Mucosa of stomach (tissue), 1 donor: ENCODE data around the gene HSF5.
"Not testable (repeated sequence)": the region's sequence is repeated elsewhere in the genome, so short reads cannot be mapped to it uniquely, and the experiment has no call there.

Experiments used
- H3K27me3 ChIP-seq: one replicate; pipeline ENCODE4 v1.7.0; 2013; ENCODE audit warnings: mild to moderate bottlenecking, low read length; ENCODE audit not compliant: control insufficient read depth, insufficient read depth
- H3K36me3 ChIP-seq: one replicate; pipeline ENCODE4 v1.7.0; 2013; ENCODE audit warnings: low read length; ENCODE audit not compliant: control insufficient read depth, insufficient read depth
- H3K4me1 ChIP-seq: one replicate; pipeline ENCODE4 v1.7.0; 2013; ENCODE audit warnings: mild to moderate bottlenecking, low read length; ENCODE audit not compliant: control insufficient read depth, insufficient read depth
- H3K4me3 ChIP-seq: one replicate; pipeline ENCODE4 v1.7.0; 2013; ENCODE audit warnings: low read length
- H3K9ac ChIP-seq: one replicate; pipeline ENCODE4 v1.7.0; 2013; ENCODE audit warnings: mild to moderate bottlenecking, low read length, moderate library complexity
- H3K9me3 ChIP-seq: one replicate; pipeline ENCODE4 v1.7.0; 2013; ENCODE audit warnings: mild to moderate bottlenecking, low read length, moderate library complexity; ENCODE audit not compliant: control insufficient read depth
- donor health status: Pancreatic carcinoma.

Gene HSF5

DNA sequence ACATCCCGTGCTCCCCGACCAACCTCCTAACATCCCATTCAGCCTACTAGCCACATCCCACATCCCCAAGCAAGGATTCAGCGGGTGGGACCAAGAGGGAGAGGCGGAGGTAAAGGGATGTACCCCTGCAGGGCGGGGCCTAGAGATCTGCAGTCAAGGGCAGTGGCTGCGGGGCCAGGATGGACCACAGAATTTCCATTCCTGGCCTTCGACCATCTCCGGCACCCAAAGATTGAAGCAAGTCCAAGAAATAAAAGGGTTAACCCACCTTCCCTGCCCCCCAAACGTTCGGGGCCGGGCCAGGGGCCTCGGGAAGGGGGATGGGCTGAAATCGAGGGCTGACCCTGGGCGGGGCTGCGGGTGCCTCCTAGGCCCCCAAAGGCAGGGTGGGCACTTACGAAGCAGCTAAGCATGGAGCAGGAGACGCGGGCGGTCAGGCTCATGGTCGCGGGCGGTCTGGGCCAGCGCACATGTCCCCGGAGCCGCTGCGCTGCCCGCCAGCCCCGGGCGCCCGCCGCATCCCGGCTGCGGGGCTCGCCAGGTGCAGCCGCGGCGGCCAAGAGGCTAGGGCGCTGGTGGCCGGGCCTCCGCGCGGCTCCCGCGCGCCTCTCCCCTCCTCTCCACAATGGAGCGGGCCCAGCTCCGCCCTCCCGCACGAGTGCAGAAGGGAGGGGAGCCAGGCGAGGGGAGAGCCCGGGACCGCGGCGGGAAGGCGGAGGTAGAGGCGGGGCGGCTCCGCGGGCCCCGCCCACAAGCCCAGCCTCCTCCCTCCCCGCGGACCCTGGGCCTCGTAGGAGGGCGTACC lies 26.0 kb upstream of the HSF5 start, which contains the start of gene MTMR4:
Gene MTMR4, minus strand, starts transcription at position 674 of the 805 bp plus-strand sequence. Its CDS starts 231 bp downstream, at position 443.
- peaks cover 5% of the 10 kb centered on the region for H3K36me3 ChIP-seq
- H3K9me3 ChIP-seq, result no peaks in the 10 kb centered on the region
- peak within 1 kb of the TSS; percentile 63 for H3K9ac ChIP-seq
- peaks cover 36% of the 10 kb centered on the region for H3K4me1 ChIP-seq
- no peaks in the 10 kb centered on the region for H3K27me3 ChIP-seq
- H3K4me3 ChIP-seq, result peak within 1 kb of the TSS; percentile 31

GRCh38 chr17:58513267-58513964 lies 25.2 kb upstream of the HSF5 start:
- H3K27me3 ChIP-seq, result no peaks in the 10 kb centered on the region
- H3K4me3 ChIP-seq, result peak overlapping the region; percentile 31
- peaks cover 36% of the 10 kb centered on the region for H3K4me1 ChIP-seq
- peak overlapping the region; percentile 63 for H3K9ac ChIP-seq
- H3K36me3 ChIP-seq, result peaks cover 5% of the 10 kb centered on the region
- no peaks in the 10 kb centered on the region for H3K9me3 ChIP-seq

- Histone ChIP-seq H3K4me3 (no peak overlapping the region), H3K9me3 (no peaks in the 10 kb centered on the region), H3K36me3 (peaks cover 8% of the 10 kb centered on the region), H3K9ac (no peak overlapping the region), H3K4me1 (peaks cover 15% of the 10 kb centered on the region), H3K27me3 (no peaks in the 10 kb centered on the region)
These were observed 21.9 kb upstream of the HSF5 start for GRCh38 chr17:58510075-58510474.

DNA sequence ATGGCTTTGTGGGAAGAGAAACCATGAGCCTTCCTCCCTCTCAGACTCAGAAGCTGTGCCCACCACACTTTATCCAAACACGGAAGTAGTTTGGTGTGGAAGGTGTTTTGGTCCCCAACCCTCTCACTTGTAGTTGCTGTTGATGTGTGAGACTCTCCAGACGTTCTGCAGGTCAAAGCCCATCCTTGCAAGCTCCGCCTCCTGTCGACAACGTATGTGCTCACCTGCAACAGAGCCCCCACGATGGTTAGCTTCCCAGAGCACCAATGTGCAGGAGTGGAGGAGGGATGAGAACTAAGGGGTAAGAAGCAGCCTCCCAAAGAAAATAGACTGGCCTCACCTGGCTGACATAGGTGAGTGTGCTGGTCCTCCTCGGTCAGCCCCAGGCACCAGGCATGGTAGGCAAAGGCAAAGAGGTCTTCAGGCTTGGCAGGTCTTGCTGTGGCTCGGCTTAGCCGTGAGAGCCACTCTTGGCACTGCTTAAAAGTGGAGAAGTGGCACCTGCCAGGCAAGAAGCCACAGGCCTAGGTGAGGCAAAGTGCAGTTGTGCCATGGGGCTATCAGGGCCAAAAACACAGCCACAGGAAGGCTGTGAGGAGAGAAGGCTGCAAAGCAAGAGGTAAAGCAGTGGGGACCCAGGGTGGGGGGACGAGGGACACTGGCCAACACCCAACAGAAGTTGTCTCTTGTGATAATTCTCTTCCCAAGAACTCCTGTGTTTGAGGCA lies 20.3 kb upstream of the HSF5 start:
- Histone ChIP-seq H3K4me3 (no peak overlapping the region), H3K27me3 (no peaks in the 10 kb centered on the region), H3K4me1 (peaks cover 3% of the 10 kb centered on the region), H3K9me3 (no peaks in the 10 kb centered on the region), H3K9ac (no peak overlapping the region), H3K36me3 (peaks cover 12% of the 10 kb centered on the region)

DNA sequence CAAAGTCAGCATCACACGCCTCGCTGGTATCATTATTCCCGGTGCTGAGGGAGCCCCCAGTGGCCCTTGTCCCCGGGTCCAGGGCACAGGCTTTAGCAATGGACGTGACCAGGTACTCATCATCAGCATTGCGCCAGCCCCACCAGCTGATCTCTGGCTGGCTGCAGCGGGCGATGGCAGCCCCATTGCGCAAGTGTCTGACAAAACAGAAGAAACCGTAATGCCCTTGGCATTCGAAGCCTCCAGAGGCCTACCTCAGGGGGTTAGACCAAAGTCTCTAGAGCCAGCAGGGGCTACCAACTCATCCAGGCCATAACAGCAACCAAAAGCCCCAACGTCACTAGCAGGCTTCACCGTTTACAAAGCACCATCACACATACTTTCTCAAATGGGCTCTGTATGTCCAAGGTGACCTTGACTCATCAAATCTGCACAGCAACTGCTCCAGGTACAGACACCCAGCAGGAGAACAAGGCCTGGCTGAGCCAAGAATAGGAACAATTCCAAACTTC lies 19.0 kb upstream of the HSF5 start:
- Histone ChIP-seq H3K27me3 (no peaks in the 10 kb centered on the region), H3K4me3 (no peak overlapping the region), H3K9ac (no peak overlapping the region), H3K9me3 (no peaks in the 10 kb centered on the region), H3K36me3 (peaks cover 12% of the 10 kb centered on the region), H3K4me1 (no peaks in the 10 kb centered on the region)

- no peaks in the 10 kb centered on the region for H3K27me3 ChIP-seq
- no peak overlapping the region for H3K4me3 ChIP-seq
These were observed 18.3 kb upstream of the HSF5 start for GRCh38 chr17:58506354-58507080.

DNA sequence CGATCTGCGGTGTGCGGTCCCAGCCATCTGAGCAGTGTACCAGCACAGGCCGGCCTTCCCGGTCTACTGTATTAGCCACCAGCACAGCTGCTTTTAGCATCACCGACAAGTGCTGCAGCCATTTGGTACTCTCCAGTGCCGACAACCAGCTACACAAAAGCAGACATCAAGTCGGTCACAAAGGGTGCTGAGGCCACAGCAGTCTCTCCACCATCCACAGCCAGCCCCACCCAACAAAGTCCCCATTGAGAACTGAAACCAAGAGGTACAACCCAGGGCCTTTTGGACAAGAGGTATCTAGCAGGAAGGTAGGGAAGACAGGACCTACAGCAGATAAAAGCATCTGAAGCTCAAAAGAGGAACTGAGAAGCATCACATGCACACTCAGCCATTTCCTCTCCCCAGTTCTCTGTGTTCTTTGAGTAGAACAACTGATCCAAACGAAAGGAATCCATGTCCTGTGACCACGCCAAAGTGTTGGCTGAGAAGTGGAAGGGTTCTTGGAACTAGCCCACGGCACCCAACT lies 16.7 kb upstream of the HSF5 start:
- Histone ChIP-seq H3K4me3 (no peak overlapping the region), H3K36me3 (peaks cover 7% of the 10 kb centered on the region), H3K4me1 (no peaks in the 10 kb centered on the region), H3K9me3 (no peaks in the 10 kb centered on the region), H3K27me3 (no peaks in the 10 kb centered on the region), H3K9ac (no peak overlapping the region)

More at GRCh38 chr17:58506354-58507080, 18.3 kb upstream of the HSF5 start:
- H3K9ac ChIP-seq, result no peak overlapping the region
- H3K4me1 ChIP-seq, result no peaks in the 10 kb centered on the region
- peaks cover 12% of the 10 kb centered on the region for H3K36me3 ChIP-seq
- no peaks in the 10 kb centered on the region for H3K9me3 ChIP-seq

- Histone ChIP-seq H3K4me1 (peaks cover under 1% of the 10 kb centered on the region), H3K4me3 (no peak overlapping the region), H3K36me3 (peaks cover 7% of the 10 kb centered on the region), H3K9ac (no peak overlapping the region), H3K9me3 (no peaks in the 10 kb centered on the region), H3K27me3 (no peaks in the 10 kb centered on the region)
These were observed 15.7 kb upstream of the HSF5 start for GRCh38 chr17:58503866-58504265.

GRCh38 chr17:58503134-58503533 lies 14.9 kb upstream of the HSF5 start:
- not testable (repeated sequence) for H3K36me3 ChIP-seq

DNA sequence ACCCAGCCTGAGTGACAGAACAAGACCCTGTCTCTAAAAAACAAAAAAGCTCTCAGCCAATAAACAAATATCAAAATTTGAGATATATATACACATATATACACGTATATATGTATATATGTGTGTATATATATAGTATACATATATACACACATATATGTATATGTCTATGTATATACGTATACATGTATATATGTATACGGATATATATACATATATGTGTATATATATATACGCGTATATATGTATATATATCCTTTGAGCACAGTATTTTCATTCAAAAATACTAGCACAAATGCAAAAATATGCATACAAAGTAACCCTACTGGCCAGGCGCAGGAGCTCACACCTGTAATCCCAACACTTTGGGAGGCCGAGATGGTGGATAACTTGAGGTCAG lies 13.2 kb upstream of the HSF5 start:
- Histone ChIP-seq H3K4me1 (peaks cover 3% of the 10 kb centered on the region), H3K36me3 (peaks cover 7% of the 10 kb centered on the region), H3K27me3 (no peaks in the 10 kb centered on the region)

More at GRCh38 chr17:58503134-58503533, 14.9 kb upstream of the HSF5 start:
- not testable (repeated sequence) for H3K4me3 ChIP-seq, H3K9ac ChIP-seq, H3K27me3 ChIP-seq, H3K4me1 ChIP-seq, H3K9me3 ChIP-seq

GRCh38 chr17:58498177-58498828 lies 10.1 kb upstream of the HSF5 start:
- Histone ChIP-seq H3K36me3 (peaks cover 10% of the 10 kb centered on the region), H3K4me3 (no peak overlapping the region), H3K27me3 (no peaks in the 10 kb centered on the region), H3K9ac (no peak overlapping the region), H3K4me1 (peaks cover 3% of the 10 kb centered on the region), H3K9me3 (no peaks in the 10 kb centered on the region)

More for the DNA sequence above, 13.2 kb upstream of the HSF5 start:
- Histone ChIP-seq H3K9ac (no peak overlapping the region), H3K4me3 (no peak overlapping the region), H3K9me3 (no peaks in the 10 kb centered on the region)
